Neural progenitor cell (in vitro differentiated cells): Measurements from ENCODE around the gene WDR81.

ENCODE experiments used
- EZH2phosphoT487 ChIP-seq: fragments of 200-600 bp; sonication (generic); IDR thresholded peaks from 2 replicates; pipeline ENCODE4 v1.6.1; 2017; ENCODE audit warnings: antibody characterized with exemption
- TF ChIP-seq, protein P1 (sequence below): fragments of 200-600 bp; sonication (generic); IDR thresholded peaks from 2 replicates; pipeline ENCODE4 v1.5.1; 2017; ENCODE audit warnings: antibody characterized with exemption, mild to moderate bottlenecking

DNA sequence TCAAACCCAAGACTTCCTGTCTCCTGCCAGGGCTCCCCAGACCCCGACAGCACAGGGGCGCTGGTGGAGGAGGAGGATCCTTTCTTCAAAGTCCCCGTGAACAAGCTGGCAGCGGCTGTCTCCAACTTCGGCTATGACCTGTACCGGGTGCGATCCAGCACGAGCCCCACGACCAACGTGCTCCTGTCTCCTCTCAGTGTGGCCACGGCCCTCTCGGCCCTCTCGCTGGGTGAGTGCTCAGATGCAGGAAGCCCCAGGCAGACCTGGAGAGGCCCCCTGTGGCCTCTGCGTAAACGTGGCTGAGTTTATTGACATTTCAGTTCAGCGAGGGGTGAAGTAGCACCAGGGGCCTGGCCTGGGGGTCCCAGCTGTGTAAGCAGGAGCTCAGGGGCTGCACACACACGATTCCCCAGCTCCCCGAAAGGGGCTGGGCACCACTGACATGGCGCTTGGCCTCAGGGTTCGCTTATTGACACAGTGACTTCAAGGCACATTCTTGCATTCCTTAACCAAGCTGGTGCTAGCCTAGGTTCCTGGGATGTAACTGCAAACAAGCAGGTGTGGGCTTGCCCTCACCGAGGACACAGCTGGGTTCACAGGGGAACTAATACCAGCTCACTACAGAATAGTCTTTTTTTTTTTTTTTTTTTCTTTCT lies 45.4 kb downstream of the WDR81 start:
- TF ChIP-seq, protein P1, sequence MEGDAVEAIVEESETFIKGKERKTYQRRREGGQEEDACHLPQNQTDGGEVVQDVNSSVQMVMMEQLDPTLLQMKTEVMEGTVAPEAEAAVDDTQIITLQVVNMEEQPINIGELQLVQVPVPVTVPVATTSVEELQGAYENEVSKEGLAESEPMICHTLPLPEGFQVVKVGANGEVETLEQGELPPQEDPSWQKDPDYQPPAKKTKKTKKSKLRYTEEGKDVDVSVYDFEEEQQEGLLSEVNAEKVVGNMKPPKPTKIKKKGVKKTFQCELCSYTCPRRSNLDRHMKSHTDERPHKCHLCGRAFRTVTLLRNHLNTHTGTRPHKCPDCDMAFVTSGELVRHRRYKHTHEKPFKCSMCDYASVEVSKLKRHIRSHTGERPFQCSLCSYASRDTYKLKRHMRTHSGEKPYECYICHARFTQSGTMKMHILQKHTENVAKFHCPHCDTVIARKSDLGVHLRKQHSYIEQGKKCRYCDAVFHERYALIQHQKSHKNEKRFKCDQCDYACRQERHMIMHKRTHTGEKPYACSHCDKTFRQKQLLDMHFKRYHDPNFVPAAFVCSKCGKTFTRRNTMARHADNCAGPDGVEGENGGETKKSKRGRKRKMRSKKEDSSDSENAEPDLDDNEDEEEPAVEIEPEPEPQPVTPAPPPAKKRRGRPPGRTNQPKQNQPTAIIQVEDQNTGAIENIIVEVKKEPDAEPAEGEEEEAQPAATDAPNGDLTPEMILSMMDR = no peak
- no peak for TF ChIP-seq EZH2phosphoT487
